ENCODE measurements around the gene DDC.
"Not testable (repeated sequence)": the region's sequence is repeated elsewhere in the genome, so short reads cannot be mapped to it uniquely, and the experiment has no call there.

DDC gene

GRCh38 chr7:50477640-50478039, 87.6 kb downstream of the DDC start:
- DNase-seq, result no peak

GRCh38 chr7:50476953-50477625, 88.1 kb downstream of the DDC start:
- no peak for DNase-seq

GRCh38 chr7:50475340-50475739, 89.9 kb downstream of the DDC start:
- DNase-seq, result no peak

- no peak for DNase-seq
Measured at GRCh38 chr7:50474382-50475160, 90.6 kb downstream of the DDC start.

- no peak for DNase-seq
Measured at GRCh38 chr7:50473531-50473930, 91.7 kb downstream of the DDC start.

GRCh38 chr7:50472427-50472826, 92.8 kb downstream of the DDC start:
- no peak for DNase-seq

- no peak for DNase-seq
Measured at GRCh38 chr7:50471970-50472369, 93.2 kb downstream of the DDC start.

GRCh38 chr7:50470250-50471163, 94.7 kb downstream of the DDC start:
- DNase-seq, result no peak

GRCh38 chr7:50469181-50469580, 96.0 kb downstream of the DDC start:
- DNase-seq, result no peak

- peak; percentile 59 for DNase-seq
Measured at GRCh38 chr7:50467817-50468610, 97.2 kb downstream of the DDC start.

- DNase-seq, result no peak
Measured at GRCh38 chr7:50466815-50467585, 98.2 kb downstream of the DDC start.

- no peak for DNase-seq
Measured at GRCh38 chr7:50463035-50463434, 102.2 kb downstream of the DDC start.

GRCh38 chr7:50462361-50462760, 102.8 kb downstream of the DDC start:
- DNase-seq, result no peak

- DNase-seq, result no peak
Measured at GRCh38 chr7:50461695-50462094, 103.5 kb downstream of the DDC start.

GRCh38 chr7:50459183-50459582, 106.0 kb downstream of the DDC start:
- not testable (repeated sequence) for DNase-seq

- not testable (repeated sequence) for DNase-seq
Measured at GRCh38 chr7:50458651-50459050, 106.6 kb downstream of the DDC start.

- DNase-seq, result no peak
Measured at GRCh38 chr7:50456371-50457123, 108.7 kb downstream of the DDC start.

GRCh38 chr7:50455658-50456057, 109.5 kb downstream of the DDC start:
- DNase-seq, result no peak

GRCh38 chr7:50454968-50455367, 110.2 kb downstream of the DDC start:
- DNase-seq, result no peak

- no peak for DNase-seq
Measured at GRCh38 chr7:50450590-50451032, 114.6 kb downstream of the DDC start.
